ENCODE measurements around the gene SYNRG.

SYNRG gene

GRCh38 chr17:37648555-37648954 lies 39.3 kb upstream of the SYNRG start:
- H2BK5ac ChIP-seq (ENCODE audit: low read depth, low read length, poor library complexity) = no peak overlapping the region
- no peak overlapping the region for H2BK12ac ChIP-seq (ENCODE audit: low read length)
- no peak overlapping the region for H3K18ac ChIP-seq (ENCODE audit: low read length)
- H3K27ac ChIP-seq (ENCODE audit: low read depth, low read length) = no peak overlapping the region
- no peak overlapping the region for H4K8ac ChIP-seq (ENCODE audit: low read depth, low read length)
- H2AK5ac ChIP-seq (ENCODE audit: low read length) = no peak overlapping the region
- no peaks in the 10 kb centered on the region for H3K79me2 ChIP-seq (ENCODE audit: control insufficient read depth, insufficient read depth, low read length, poor library complexity)
- H3K14ac ChIP-seq (ENCODE audit: low read length) = no peak overlapping the region
- H3K4me2 ChIP-seq (ENCODE audit: low read length) = no peak overlapping the region
- H3K4me1 ChIP-seq (ENCODE audit: control insufficient read depth in 1 of 2, insufficient read depth in 2 of 2, low read length in 2 of 2) = no peaks in the 10 kb centered on the region
- no peak overlapping the region for H3K9ac ChIP-seq (ENCODE audit: low read length)
- no peak overlapping the region for H2AFZ ChIP-seq (ENCODE audit: insufficient read depth, low read length, poor library complexity)
- no peak overlapping the region for H3K23ac ChIP-seq (ENCODE audit: low read length)
- H4K12ac ChIP-seq (ENCODE audit: low read depth, low read length) = no peak overlapping the region
- H4K91ac ChIP-seq (ENCODE audit: low read depth, low read length) = no peak overlapping the region
- peak in 1 of 2 donors; percentile 56 for DNase-seq
- H3K27me3 ChIP-seq (ENCODE audit: insufficient read depth, low read length) = peaks cover 4% of the 10 kb centered on the region
- no CpG with 5 or more reads among the region's 2 CpGs for WGBS (ENCODE audit: extremely low coverage, insufficient coverage, insufficient read length)
- no peaks in the 10 kb centered on the region for H3K79me1 ChIP-seq (ENCODE audit: low read length)
- no peak overlapping the region for H3K4me3 ChIP-seq (ENCODE audit: low read depth, low read length)
- no peak overlapping the region for H3K4ac ChIP-seq (ENCODE audit: low read depth, low read length)
- H3K36me3 ChIP-seq (ENCODE audit: control insufficient read depth in 1 of 2, insufficient read depth in 2 of 2, low read length in 2 of 2) = no peaks in the 10 kb centered on the region
- H3K9me3 ChIP-seq (ENCODE audit: insufficient read depth, low read depth, low read length) = no peaks in the 10 kb centered on the region
- H2BK120ac ChIP-seq (ENCODE audit: insufficient read depth, low read length, poor library complexity) = no peak overlapping the region

- Histone ChIP-seq H3K4me1 (ENCODE audit: control insufficient read depth in 1 of 2, insufficient read depth in 2 of 2, low read length in 2 of 2) (no peaks in the 10 kb centered on the region), H2BK12ac (ENCODE audit: low read length) (no peak overlapping the region), H3K36me3 (ENCODE audit: control insufficient read depth in 1 of 2, insufficient read depth in 2 of 2, low read length in 2 of 2) (no peaks in the 10 kb centered on the region), H4K8ac (ENCODE audit: low read depth, low read length) (no peak overlapping the region), H3K79me1 (ENCODE audit: low read length) (peaks cover 3% of the 10 kb centered on the region), H3K79me2 (ENCODE audit: control insufficient read depth, insufficient read depth, low read length, poor library complexity) (peaks cover 3% of the 10 kb centered on the region), H3K9ac (ENCODE audit: low read length) (no peak overlapping the region), H2BK120ac (ENCODE audit: insufficient read depth, low read length, poor library complexity) (no peak overlapping the region), H4K91ac (ENCODE audit: low read depth, low read length) (no peak overlapping the region), H3K14ac (ENCODE audit: low read length) (no peak overlapping the region), H2AFZ (ENCODE audit: insufficient read depth, low read length, poor library complexity) (no peak overlapping the region), H4K12ac (ENCODE audit: low read depth, low read length) (no peak overlapping the region), H2BK5ac (ENCODE audit: low read depth, low read length, poor library complexity) (no peak overlapping the region), H3K18ac (ENCODE audit: low read length) (no peak overlapping the region), H3K4me3 (ENCODE audit: low read depth, low read length) (no peak overlapping the region), H3K27me3 (ENCODE audit: insufficient read depth, low read length) (peaks cover 4% of the 10 kb centered on the region), H3K23ac (ENCODE audit: low read length) (no peak overlapping the region), H2AK5ac (ENCODE audit: low read length) (no peak overlapping the region), H3K27ac (ENCODE audit: low read depth, low read length) (no peak overlapping the region), H3K4me2 (ENCODE audit: low read length) (no peak overlapping the region), H3K4ac (ENCODE audit: low read depth, low read length) (no peak overlapping the region), H3K9me3 (ENCODE audit: insufficient read depth, low read depth, low read length) (no peaks in the 10 kb centered on the region)
- no CpG with 5 or more reads among the region's 1 CpG for WGBS (ENCODE audit: extremely low coverage, insufficient coverage, insufficient read length)
- no peak for DNase-seq
Measured at GRCh38 chr17:37647856-37648255, 38.6 kb upstream of the SYNRG start.

DNA sequence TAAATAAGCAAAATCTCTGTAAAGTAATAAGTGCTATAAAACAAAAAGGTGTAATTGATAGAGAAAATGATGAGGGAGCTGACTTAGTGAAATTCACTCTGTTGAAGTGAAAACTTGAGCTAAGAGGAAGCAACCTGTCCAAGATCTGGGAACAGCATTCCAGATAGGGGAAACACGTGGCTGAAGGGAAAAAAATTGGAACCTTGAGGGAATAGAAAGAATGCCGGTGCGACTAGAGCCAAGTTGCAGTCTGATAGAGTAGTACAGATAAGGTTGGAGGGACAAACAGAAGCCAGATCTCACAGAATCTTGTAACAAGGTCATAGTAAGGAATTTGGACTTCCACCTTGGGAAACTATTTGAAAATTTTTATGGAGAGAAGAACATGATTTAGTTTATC lies 34.7 kb upstream of the SYNRG start:
- H3K27ac ChIP-seq (ENCODE audit: low read depth, low read length) = no peak overlapping the region
- WGBS (ENCODE audit: extremely low coverage, insufficient coverage, insufficient read length) = no CpG with 5 or more reads among the region's 3 CpGs
- no peak overlapping the region for H2BK120ac ChIP-seq (ENCODE audit: insufficient read depth, low read length, poor library complexity)
- H3K4me1 ChIP-seq (ENCODE audit: control insufficient read depth in 1 of 2, insufficient read depth in 2 of 2, low read length in 2 of 2) = no peaks in the 10 kb centered on the region
- H3K14ac ChIP-seq (ENCODE audit: low read length) = no peak overlapping the region
- H3K9ac ChIP-seq (ENCODE audit: low read length) = no peak overlapping the region
- no peak overlapping the region for H3K18ac ChIP-seq (ENCODE audit: low read length)
- no peak overlapping the region for H4K8ac ChIP-seq (ENCODE audit: low read depth, low read length)
- H2AK5ac ChIP-seq (ENCODE audit: low read length) = no peak overlapping the region
- no peak overlapping the region for H2AFZ ChIP-seq (ENCODE audit: insufficient read depth, low read length, poor library complexity)
- peaks cover 4% of the 10 kb centered on the region for H3K79me1 ChIP-seq (ENCODE audit: low read length)
- H3K23ac ChIP-seq (ENCODE audit: low read length) = no peak overlapping the region
- H2BK5ac ChIP-seq (ENCODE audit: low read depth, low read length, poor library complexity) = no peak overlapping the region
- peaks cover 3% of the 10 kb centered on the region for H3K79me2 ChIP-seq (ENCODE audit: control insufficient read depth, insufficient read depth, low read length, poor library complexity)
- H3K9me3 ChIP-seq (ENCODE audit: insufficient read depth, low read depth, low read length) = no peaks in the 10 kb centered on the region
- no peak overlapping the region for H3K4ac ChIP-seq (ENCODE audit: low read depth, low read length)
- peak; percentile 61 to 81 for DNase-seq
- H3K36me3 ChIP-seq (ENCODE audit: control insufficient read depth in 1 of 2, insufficient read depth in 2 of 2, low read length in 2 of 2) = peaks cover 7 to 9% of the 10 kb centered on the region in 2 experiments
- peaks cover 4% of the 10 kb centered on the region for H3K27me3 ChIP-seq (ENCODE audit: insufficient read depth, low read length)
- H4K12ac ChIP-seq (ENCODE audit: low read depth, low read length) = no peak overlapping the region
- H2BK12ac ChIP-seq (ENCODE audit: low read length) = no peak overlapping the region
- no peak overlapping the region for H4K91ac ChIP-seq (ENCODE audit: low read depth, low read length)
- H3K4me3 ChIP-seq (ENCODE audit: low read depth, low read length) = no peak overlapping the region
- H3K4me2 ChIP-seq (ENCODE audit: low read length) = peak overlapping the region; percentile 44

DNA sequence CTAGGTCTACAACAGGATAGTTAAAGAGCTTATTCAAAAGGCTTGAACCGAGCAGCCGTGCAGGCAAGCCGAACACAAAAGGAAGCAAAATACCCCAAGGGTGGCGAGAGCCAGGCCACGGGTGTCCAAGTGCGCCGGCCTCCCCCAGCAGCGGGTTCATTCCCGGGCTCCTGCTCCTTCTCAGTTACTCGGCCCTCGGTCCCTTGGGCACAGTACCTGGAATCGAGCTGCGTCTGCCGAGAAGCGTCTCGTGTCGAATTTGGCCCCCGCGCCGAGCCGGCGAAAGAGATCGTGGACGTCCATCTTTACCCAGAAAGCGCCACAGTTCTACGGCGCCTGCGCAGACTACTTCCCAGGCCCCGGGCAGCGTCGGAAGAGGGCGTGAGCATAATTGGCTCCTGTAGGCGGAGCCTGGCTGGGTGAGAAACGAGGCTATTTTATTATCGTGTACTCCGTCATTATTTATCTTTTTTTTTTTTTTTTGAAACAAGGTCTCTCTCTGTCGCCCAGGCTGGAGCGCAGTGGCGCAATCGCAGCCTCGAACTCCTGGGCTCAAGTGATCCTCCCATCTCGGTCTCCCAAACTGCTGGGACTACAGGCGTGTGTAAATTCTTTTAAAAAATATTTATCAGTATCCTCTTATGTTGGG lies 34.0 kb upstream of the SYNRG start, which contains the start of gene DDX52:
Gene DDX52, minus strand, starts transcription at position 329 of the 649 bp plus-strand sequence. Its CDS starts 26 bp downstream, at position 303.
- Histone ChIP-seq H2AK5ac (ENCODE audit: low read length) (no peak within 1 kb of the TSS), H2BK12ac (ENCODE audit: low read length) (no peak within 1 kb of the TSS), H3K79me2 (ENCODE audit: control insufficient read depth, insufficient read depth, low read length, poor library complexity) (peaks cover 3% of the 10 kb centered on the region), H3K18ac (ENCODE audit: low read length) (peak within 1 kb of the TSS; percentile 74), H3K36me3 (ENCODE audit: control insufficient read depth in 1 of 2, insufficient read depth in 2 of 2, low read length in 2 of 2) (peaks cover 8 to 12% of the 10 kb centered on the region in 2 experiments), H3K4me3 (ENCODE audit: low read depth, low read length) (peak within 1 kb of the TSS; percentile 88), H3K4ac (ENCODE audit: low read depth, low read length) (peak within 1 kb of the TSS; percentile 83), H3K9me3 (ENCODE audit: insufficient read depth, low read depth, low read length) (no peaks in the 10 kb centered on the region), H3K79me1 (ENCODE audit: low read length) (peaks cover 4% of the 10 kb centered on the region), H3K4me2 (ENCODE audit: low read length) (peak within 1 kb of the TSS; percentile 95), H2BK5ac (ENCODE audit: low read depth, low read length, poor library complexity) (peak within 1 kb of the TSS; percentile 61), H4K8ac (ENCODE audit: low read depth, low read length) (peak within 1 kb of the TSS; percentile 87), H2AFZ (ENCODE audit: insufficient read depth, low read length, poor library complexity) (peak within 1 kb of the TSS; percentile 92), H3K27ac (ENCODE audit: low read depth, low read length) (no peak within 1 kb of the TSS), H3K9ac (ENCODE audit: low read length) (peak within 1 kb of the TSS; percentile 91), H3K4me1 (ENCODE audit: control insufficient read depth in 1 of 2, insufficient read depth in 2 of 2, low read length in 2 of 2) (no peaks in the 10 kb centered on the region), H2BK120ac (ENCODE audit: insufficient read depth, low read length, poor library complexity) (peak within 1 kb of the TSS; percentile 84), H4K12ac (ENCODE audit: low read depth, low read length) (peak within 1 kb of the TSS; percentile 79), H3K14ac (ENCODE audit: low read length) (peak within 1 kb of the TSS; percentile 81), H4K91ac (ENCODE audit: low read depth, low read length) (peak within 1 kb of the TSS; percentile 81), H3K23ac (ENCODE audit: low read length) (no peak within 1 kb of the TSS), H3K27me3 (ENCODE audit: insufficient read depth, low read length) (peaks cover 4% of the 10 kb centered on the region)
- WGBS (ENCODE audit: extremely low coverage, insufficient coverage, insufficient read length) = no CpG with 5 or more reads among the region's 43 CpGs
- DNase-seq = peak; percentile 95 to 97
